Endothelial cell of umbilical vein (primary cell): ENCODE results near the gene GALNT9. TPM values are rescaled to one million over a fixed set of nuclear protein-coding genes. Genes with fewer than 3 reads are reported as not detected.

ENCODE experiments used
- BruUV-seq: library from RNA; stranded (reverse); fragments of 400-500 nt; replicated peaks from 2 replicates; lab custom pipeline; 2021; lab: Mats Ljungman, UMichigan
- CTCF ChIA-PET: fragments of 300-600, 350-600 bp; sonication (Branson Sonifier 250); formaldehyde crosslinking; loops from one replicate; lab custom pipeline; 2021; ENCODE audit warnings: antibody characterized with exemption, inconsistent platforms; lab: Charles Lee
- POLR2A ChIA-PET: fragments of 300-600, 350-600 bp; sonication (Branson Sonifier 250); formaldehyde crosslinking; loops from one replicate; lab custom pipeline; 2021; ENCODE audit warnings: antibody characterized with exemption, inconsistent platforms; lab: Charles Lee
- DNase-seq: peaks from one replicate; pipeline ENCODE4 v3.0.0-alpha.2; 2011; ENCODE audit warnings: low read depth, low spot score
- FAIRE-seq: peaks from 2 replicates; lab custom pipeline; 2011; peaks lifted over from hg19 to GRCh38; lab: Jason Lieb, UNC
- H2AFZ ChIP-seq: 2 replicates; pipeline ENCODE4 v1.6.0; 2012; ENCODE audit warnings: low read depth, low read length, control low read depth, inconsistent platforms
- H3K27ac ChIP-seq: 2 replicates; pipeline ENCODE4 v1.5.1; 2011; ENCODE audit warnings: low read depth, mild to moderate bottlenecking, control low read depth, low read length, moderate library complexity; ENCODE audit not compliant: insufficient read depth
- H3K27me3 ChIP-seq, 2 experiments: 2 replicates each; pipeline versions ENCODE4 v1.6.0 to v1.6.1; 2011; ENCODE audit warnings: low read length in 2 of 2, mixed read lengths in 1 of 2; ENCODE audit not compliant: control insufficient read depth in 2 of 2, insufficient read depth in 2 of 2
- H3K36me3 ChIP-seq, 2 experiments: 2 replicates in 1 of 2; 3 replicates in 1 of 2; pipeline ENCODE4 v1.5.1; 2011; ENCODE audit warnings: low read length in 2 of 2, mild to moderate bottlenecking in 1 of 2, moderate library complexity in 1 of 2; ENCODE audit not compliant: control insufficient read depth in 2 of 2, insufficient read depth in 2 of 2; ENCODE audit errors: extremely low read depth in 1 of 2
- H3K4me1 ChIP-seq: 3 replicates; pipeline ENCODE4 v1.5.1; 2011; ENCODE audit warnings: mild to moderate bottlenecking, low read length; ENCODE audit not compliant: control insufficient read depth, insufficient read depth; ENCODE audit errors: extremely low read depth
- H3K4me2 ChIP-seq: 2 replicates; pipeline ENCODE4 v1.6.1; 2011; ENCODE audit warnings: low read length, control low read depth, mixed read lengths; ENCODE audit not compliant: insufficient read depth
- H3K4me3 ChIP-seq, 3 experiments: fragments of 200-600 bp in 1 of 3; sonication (generic), shearing (Covaris generic) in 1 of 3; replicated peaks in 1 of 3; 2 replicates each; pipeline ENCODE4 v1.5.1; 2011 to 2016; ENCODE audit warnings: control low read depth in 3 of 3, low read length in 3 of 3, mild to moderate bottlenecking in 2 of 3, inconsistent platforms in 1 of 3, low read depth in 1 of 3, moderate library complexity in 1 of 3; ENCODE audit not compliant: insufficient read depth in 1 of 3
- H3K79me2 ChIP-seq: 2 replicates; pipeline ENCODE4 v1.6.0; 2012; ENCODE audit warnings: low read length, inconsistent platforms; ENCODE audit not compliant: control insufficient read depth, insufficient read depth
- H3K9ac ChIP-seq: replicated peaks from 2 replicates; pipeline ENCODE3; 2011; ENCODE audit warnings: low read length, control low read depth; ENCODE audit not compliant: insufficient read depth; ENCODE audit errors: extremely low read depth
- H3K9me1 ChIP-seq: replicated peaks from 3 replicates; pipeline ENCODE4 v1.6.0; 2011; ENCODE audit warnings: mild to moderate bottlenecking, low read length; ENCODE audit not compliant: control insufficient read depth, insufficient read depth; ENCODE audit errors: extremely low read depth
- H3K9me3 ChIP-seq: replicated peaks from 2 replicates; pipeline ENCODE4 v1.5.1; 2012; ENCODE audit warnings: low read length, inconsistent platforms; ENCODE audit not compliant: control insufficient read depth, insufficient read depth
- H4K20me1 ChIP-seq: replicated peaks from 2 replicates; pipeline ENCODE3; 2011; ENCODE audit warnings: mild to moderate bottlenecking, low read length; ENCODE audit not compliant: control insufficient read depth, insufficient read depth; ENCODE audit errors: extremely low read depth
- CTCF ChIP-seq, 2 donors: IDR thresholded peaks; 1 replicate in 1 of 2; 2 replicates in 1 of 2; pipeline ENCODE4 v1.5.1; 2011; ENCODE audit warnings: low read length in 2 of 2, mild to moderate bottlenecking in 2 of 2, moderate library complexity in 2 of 2, control low read depth in 1 of 2, inconsistent platforms in 1 of 2, low read depth in 1 of 2; ENCODE audit not compliant: insufficient read depth in 1 of 2; ENCODE audit errors: extremely low read depth in 1 of 2
- MAX ChIP-seq: IDR thresholded peaks from 2 replicates; pipeline ENCODE4 v1.6.1; 2011; ENCODE audit not compliant: insufficient read depth, insufficient read length
- MYC ChIP-seq: IDR thresholded peaks from one replicate; pipeline ENCODE4 v1.6.1; 2011; ENCODE audit warnings: mild to moderate bottlenecking, low read depth, low read length
- dilution Hi-C: fragments of 300-500 bp; cut with MboI; formaldehyde crosslinking; loops from one replicate; pipeline ENCODE4 v1.15.0; 2019; ENCODE audit warnings: low sequenced_read_pairs; ENCODE audit not compliant: extremely low pct_ligation_motif_present
- intact Hi-C: fragments of 100-400 bp; cut with micrococcal nuclease; formaldehyde crosslinking; loops from one replicate; pipeline ENCODE4 v1.10.0; 2022
- polyA plus RNA-seq, 4 experiments: library from polyadenylated mRNA; depleted of rRNA in 3 of 4; stranded (reverse) in 3 of 4; unstranded in 1 of 4; fragments of >200 nt; gene quantifications; 2 replicates each; pipeline versions ENCODE4 v1.2.1 to v1.2.3, GENCODE V29; 2011 to 2012; ENCODE audit warnings: missing spikeins in 1 of 4
- total RNA-seq: library from RNA; stranded (reverse); gene quantifications from 2 replicates; pipeline ENCODE4 v1.2.3, GENCODE V29; 2021

The GALNT9 gene
- total and polyA plus RNA-seq, 2 donors (not counting 3 experiments of a cell fraction or from before 2014, with no cell fraction given): 0.14 to 0.73 TPM

- Histone ChIP-seq H3K79me2 (no peaks in the 10 kb centered on the region), H2AFZ (no peak overlapping the region), H3K9ac (no peak overlapping the region), H3K4me1 (no peaks in the 10 kb centered on the region), H3K27me3 (peaks cover 0 to 2% of the 10 kb centered on the region in 2 experiments), H3K4me3 (no peak overlapping the region), H3K27ac (no peak overlapping the region), H3K9me1 (no peaks in the 10 kb centered on the region), H3K9me3 (no peaks in the 10 kb centered on the region), H3K36me3 (no peaks in the 10 kb centered on the region), H4K20me1 (no peaks in the 10 kb centered on the region), H3K4me2 (no peak overlapping the region)
- intact Hi-C loops: no loop called here
- POLR2A ChIA-PET: no interaction called here
- BruUV-seq: no TSS peak
- CTCF ChIA-PET: interaction anchor here (2.0 kb wide), 1 partner anchor 13 kb away, joined by 11 read pairs; no protein-coding TSS in a partner anchor
- DNase-seq (no peak), FAIRE-seq (no peak)
- no peak for TF ChIP-seq CTCF (IDR thresholded peaks at IDR 0.05; ENCODE audit: extremely low read depth in 1 of 2, insufficient read depth in 1 of 2, low read depth in 1 of 2, low read length in 2 of 2)
- dilution Hi-C loops: no loop called here
Observed at GRCh38 chr12:132166801-132167591, 162.4 kb downstream of the GALNT9 start.

- no peak overlapping the region for H3K27ac ChIP-seq
- H3K4me3 ChIP-seq: no peak overlapping the region
- H4K20me1 ChIP-seq: no peaks in the 10 kb centered on the region
- TF ChIP-seq MAX: no peak
- no peak for TF ChIP-seq MYC
- no peak for TF ChIP-seq CTCF (IDR thresholded peaks at IDR 0.05; ENCODE audit: extremely low read depth in 1 of 2, insufficient read depth in 1 of 2, low read depth in 1 of 2, low read length in 2 of 2)
- no peak overlapping the region for H3K4me2 ChIP-seq
- FAIRE-seq (no peak), DNase-seq (no peak)
- BruUV-seq: no TSS peak
- no peaks in the 10 kb centered on the region for H3K27me3 ChIP-seq
- ChIA-PET POLR2A (no interaction called here), CTCF (no interaction called here)
- H2AFZ ChIP-seq: no peak overlapping the region
- intact Hi-C loops: no loop called here
- H3K79me2 ChIP-seq: no peaks in the 10 kb centered on the region
- H3K4me1 ChIP-seq: no peaks in the 10 kb centered on the region
- H3K9me1 ChIP-seq: no peaks in the 10 kb centered on the region
- no peaks in the 10 kb centered on the region for H3K9me3 ChIP-seq
- H3K9ac ChIP-seq: no peak overlapping the region
- no peaks in the 10 kb centered on the region for H3K36me3 ChIP-seq
- dilution Hi-C loops: no loop called here
Observed at GRCh38 chr12:132166093-132166492, 163.3 kb downstream of the GALNT9 start.
